ENCODE measurements around the gene RITA1. TPM values are rescaled to one million over a fixed set of nuclear protein-coding genes. Genes with fewer than 3 reads are reported as not detected.

Gene RITA1
- total and polyA plus RNA-seq, 2 of the 4 experiments (the other 2 are of a cell fraction): 14.2 to 14.7 TPM

DNA sequence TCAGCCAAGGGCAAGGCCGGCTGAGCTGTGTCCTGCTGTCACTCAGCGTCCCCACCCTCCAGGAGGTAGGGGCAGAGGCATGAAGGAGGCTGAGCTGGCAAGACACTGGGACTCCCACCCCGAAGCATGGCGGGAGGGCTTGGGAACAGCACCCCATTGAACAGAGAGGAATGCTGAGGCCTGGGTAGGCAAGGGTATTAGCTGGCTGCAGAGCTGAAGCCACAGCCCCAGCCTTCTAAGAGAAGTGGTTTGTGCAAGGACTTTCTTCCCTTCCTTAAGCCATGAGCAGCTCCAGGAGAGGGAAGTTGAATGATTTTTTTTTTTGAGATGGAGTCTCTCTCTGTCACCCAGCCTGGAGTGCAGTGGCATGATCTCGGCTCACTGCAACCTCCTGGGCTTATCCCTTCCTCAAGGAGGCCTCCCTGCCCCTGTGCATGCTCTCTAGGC lies 42.6 kb upstream of the RITA1 start:
- peaks cover 8% of the 10 kb centered on the region for H3K27me3 ChIP-seq (ENCODE audit: control insufficient read depth, insufficient read depth, low read length)
- peak overlapping the region; percentile 65 for H2AK9ac ChIP-seq (replicated peaks; ENCODE audit: low read depth, low read length, poor library complexity)
- H3K9ac ChIP-seq (ENCODE audit: low read depth, low read length): no peak overlapping the region
- no peak overlapping the region for H3K56ac ChIP-seq (ENCODE audit: extremely low read depth, insufficient read depth, low read length)
- H2BK15ac ChIP-seq (ENCODE audit: low read depth, low read length): no peak overlapping the region
- TF ChIP-seq FOS (IDR thresholded peaks at IDR 0.05; ENCODE audit: low read depth, low read length) (no peak), RCOR1 (IDR thresholded peaks at IDR 0.05; ENCODE audit: insufficient replicate concordance, low read length) (no peak), RAD21 (IDR thresholded peaks at IDR 0.05; ENCODE audit: low read length) (no peak), RFX5 (IDR thresholded peaks at IDR 0.05; ENCODE audit: low read depth, low read length) (no peak), MXI1 (IDR thresholded peaks at IDR 0.05; ENCODE audit: borderline replicate concordance, low read depth, low read length) (no peak), POLR2A (IDR thresholded peaks at IDR 0.05; ENCODE audit: low read depth, low read length) (no peak), BHLHE40 (IDR thresholded peaks at IDR 0.05; ENCODE audit: low read depth, low read length) (no peak), MAFK (IDR thresholded peaks at IDR 0.05; ENCODE audit: low read depth, low read length) (no peak), NFE2L2 (IDR thresholded peaks at IDR 0.05; ENCODE audit: low read depth, low read length) (no peak)
- BruUV-seq (replicated peaks): no TSS peak
- no peak overlapping the region for H3K4ac ChIP-seq (ENCODE audit: low read depth, low read length)
- H2BK20ac ChIP-seq (ENCODE audit: low read depth, low read length): no peak overlapping the region
- DNase-seq (no peak), ATAC-seq (ENCODE audit: low read depth) (no peak)
- POLR2A ChIA-PET (ENCODE audit: unreplicated experiment): no interaction called here
- no peak overlapping the region for H2AK5ac ChIP-seq (ENCODE audit: low read depth, low read length)
- H3K4me2 ChIP-seq (ENCODE audit: low read depth, low read length): no peak overlapping the region
- no peak overlapping the region for H3K14ac ChIP-seq (replicated peaks; ENCODE audit: low read depth, low read length)
- WGBS, 2 experiments (ENCODE audit: extremely low coverage in 2 of 2, insufficient read length in 1 of 2): no CpG with 5 or more reads among the region's 5 CpGs
- no peak overlapping the region for H4K8ac ChIP-seq (ENCODE audit: low read depth in 2 of 2, low read length in 2 of 2)
- no peaks in the 10 kb centered on the region for H3K4me1 ChIP-seq (ENCODE audit: control insufficient read depth, insufficient read depth, low read length)
- no peak overlapping the region for H2AFZ ChIP-seq (replicated peaks; ENCODE audit: low read length, poor library complexity)
- H3K18ac ChIP-seq (ENCODE audit: low read depth, low read length): no peak overlapping the region
- H3K4me3 ChIP-seq (ENCODE audit: insufficient read depth, low read depth, low read length): no peak overlapping the region
- intact Hi-C loops (cut with micrococcal nuclease): no loop called here
- H4K5ac ChIP-seq (ENCODE audit: low read depth, low read length): no peak overlapping the region
- H3K27ac ChIP-seq (ENCODE audit: insufficient read depth, low read length): no peak overlapping the region
- H3K79me1 ChIP-seq (ENCODE audit: low read depth in 1 of 2, low read length in 2 of 2): no peaks in the 10 kb centered on the region
- dilution Hi-C loops (cut with HindIII; ENCODE audit: low sequenced_read_pairs, unreplicated experiment): no loop called here
- H3K9me1 ChIP-seq (ENCODE audit: insufficient read depth, low read length): no peaks in the 10 kb centered on the region
- in situ Hi-C loops (cut with MboI; ENCODE audit: low sequenced_read_pairs): no loop called here
- no peaks in the 10 kb centered on the region for H4K20me1 ChIP-seq (ENCODE audit: insufficient read depth, low read length)
- H3K23ac ChIP-seq (ENCODE audit: low read depth, low read length): no peak overlapping the region
- H3K9me3 ChIP-seq (ENCODE audit: control insufficient read depth, insufficient read depth, low read length): no peaks in the 10 kb centered on the region
- CTCF ChIA-PET: no interaction called here
- no peak overlapping the region for H2BK5ac ChIP-seq (ENCODE audit: low read depth, low read length, poor library complexity, severe bottlenecking)
- H3K36me3 ChIP-seq (ENCODE audit: control insufficient read depth, insufficient read depth, low read length): no peaks in the 10 kb centered on the region
- H2BK120ac ChIP-seq (ENCODE audit: low read depth, low read length): no peak overlapping the region
- H4K91ac ChIP-seq (ENCODE audit: insufficient read depth, low read depth, low read length): no peak overlapping the region

Measured in IMR-90 (cell line).